ENCODE measurements around the gene TSPAN5. TPM values are rescaled to one million over a fixed set of nuclear protein-coding genes. Genes with fewer than 3 reads are reported as not detected.

The TSPAN5 gene
- total RNA-seq, 2 donors from 2014 or later, result 7.4 to 11.8 TPM

DNA sequence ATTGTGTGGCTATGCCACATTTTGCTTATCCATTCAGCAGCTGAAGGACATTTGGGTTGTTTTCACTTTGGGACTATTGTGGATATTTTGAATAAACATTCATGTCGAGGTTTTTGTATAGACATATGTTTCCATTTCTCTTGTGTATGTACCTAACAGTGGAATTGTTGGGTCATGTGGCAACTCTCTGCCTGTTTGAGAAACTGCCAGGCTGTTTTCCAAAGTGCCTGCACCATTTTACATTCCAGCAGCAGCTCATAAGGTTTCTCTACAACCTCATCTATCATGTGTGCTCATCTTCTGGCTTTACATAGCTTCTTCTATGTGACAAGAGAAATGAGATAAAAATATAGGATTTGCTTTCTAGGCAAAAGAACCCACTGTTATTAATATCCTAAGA is 29.5 kb upstream of the TSPAN5 start:
- peaks cover 5% of the 10 kb centered on the region for H3K27me3 Mint-ChIP-seq (ENCODE audit: insufficient read depth)
- TF ChIP-seq, protein P1, sequence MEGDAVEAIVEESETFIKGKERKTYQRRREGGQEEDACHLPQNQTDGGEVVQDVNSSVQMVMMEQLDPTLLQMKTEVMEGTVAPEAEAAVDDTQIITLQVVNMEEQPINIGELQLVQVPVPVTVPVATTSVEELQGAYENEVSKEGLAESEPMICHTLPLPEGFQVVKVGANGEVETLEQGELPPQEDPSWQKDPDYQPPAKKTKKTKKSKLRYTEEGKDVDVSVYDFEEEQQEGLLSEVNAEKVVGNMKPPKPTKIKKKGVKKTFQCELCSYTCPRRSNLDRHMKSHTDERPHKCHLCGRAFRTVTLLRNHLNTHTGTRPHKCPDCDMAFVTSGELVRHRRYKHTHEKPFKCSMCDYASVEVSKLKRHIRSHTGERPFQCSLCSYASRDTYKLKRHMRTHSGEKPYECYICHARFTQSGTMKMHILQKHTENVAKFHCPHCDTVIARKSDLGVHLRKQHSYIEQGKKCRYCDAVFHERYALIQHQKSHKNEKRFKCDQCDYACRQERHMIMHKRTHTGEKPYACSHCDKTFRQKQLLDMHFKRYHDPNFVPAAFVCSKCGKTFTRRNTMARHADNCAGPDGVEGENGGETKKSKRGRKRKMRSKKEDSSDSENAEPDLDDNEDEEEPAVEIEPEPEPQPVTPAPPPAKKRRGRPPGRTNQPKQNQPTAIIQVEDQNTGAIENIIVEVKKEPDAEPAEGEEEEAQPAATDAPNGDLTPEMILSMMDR (conservative IDR thresholded peaks at IDR 0.05), result no peak
- H3K27ac Mint-ChIP-seq, result no peak overlapping the region
- DNase-seq, result no peak
- no peaks in the 10 kb centered on the region for H3K36me3 Mint-ChIP-seq (ENCODE audit: low read depth)
- Histone ChIP-seq H3K9me3 (ENCODE audit: control insufficient read depth, low read length) (no peaks in the 10 kb centered on the region), H3K27ac (ENCODE audit: low read depth, low read length) (no peak overlapping the region), H3K36me3 (ENCODE audit: control insufficient read depth, insufficient read depth, low read length) (no peaks in the 10 kb centered on the region), H3K9ac (ENCODE audit: extremely low read depth, low read length, poor library complexity, severe bottlenecking) (no peak overlapping the region), H3K4me1 (ENCODE audit: control insufficient read depth, insufficient read depth, low read length) (peaks cover 9% of the 10 kb centered on the region), H3K4me3 (ENCODE audit: low read length) (no peak overlapping the region), H3K27me3 (ENCODE audit: control insufficient read depth, insufficient read depth, low read length, poor library complexity, severe bottlenecking) (no peaks in the 10 kb centered on the region)
- WGBS, 2 experiments (ENCODE audit: insufficient coverage in 1 of 2, insufficient read length in 1 of 2), result 67 to 94% methylated on average over 1 of the region's 1 CpG
- no peaks in the 10 kb centered on the region for H3K9me3 Mint-ChIP-seq
- H3K4me1 Mint-ChIP-seq, result peaks cover 22% of the 10 kb centered on the region
- no peak overlapping the region for H3K4me3 Mint-ChIP-seq

DNA sequence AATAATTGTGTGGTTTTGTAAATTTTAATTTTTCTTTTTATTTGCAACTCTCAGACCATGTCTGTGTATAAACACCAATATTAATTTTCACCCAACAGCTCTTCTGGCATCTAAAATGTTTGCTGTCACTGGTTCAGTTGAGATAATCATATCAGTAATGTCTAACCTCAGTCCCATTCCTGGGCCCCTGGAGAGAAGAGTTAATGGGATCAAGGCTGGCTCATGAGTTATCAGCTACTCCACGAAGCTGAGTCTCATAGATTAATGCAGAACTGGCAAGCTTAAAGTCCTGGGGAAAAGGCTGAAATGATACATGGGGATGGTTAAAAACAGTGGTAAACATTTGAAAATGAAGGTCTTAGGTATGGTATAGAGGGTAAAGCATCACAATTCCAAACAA is 28.4 kb upstream of the TSPAN5 start:
- H3K4me1 Mint-ChIP-seq, result peaks cover 22% of the 10 kb centered on the region
- Histone ChIP-seq H3K4me1 (ENCODE audit: control insufficient read depth, insufficient read depth, low read length) (peaks cover 9% of the 10 kb centered on the region), H3K4me3 (ENCODE audit: low read length) (peak overlapping the region; percentile 15), H3K9me3 (ENCODE audit: control insufficient read depth, low read length) (no peaks in the 10 kb centered on the region), H3K27me3 (ENCODE audit: control insufficient read depth, insufficient read depth, low read length, poor library complexity, severe bottlenecking) (no peaks in the 10 kb centered on the region), H3K36me3 (ENCODE audit: control insufficient read depth, insufficient read depth, low read length) (no peaks in the 10 kb centered on the region), H3K9ac (ENCODE audit: extremely low read depth, low read length, poor library complexity, severe bottlenecking) (no peak overlapping the region), H3K27ac (ENCODE audit: low read depth, low read length) (no peak overlapping the region)
- H3K9me3 Mint-ChIP-seq, result no peaks in the 10 kb centered on the region
- TF ChIP-seq, protein P1 (conservative IDR thresholded peaks at IDR 0.05), result no peak
- 11 to 50% methylated on average over 1 of the region's 1 CpG for WGBS, 2 experiments (ENCODE audit: insufficient coverage in 1 of 2, insufficient read length in 1 of 2)
- no peak overlapping the region for H3K27ac Mint-ChIP-seq
- H3K4me3 Mint-ChIP-seq, result no peak overlapping the region
- H3K27me3 Mint-ChIP-seq (ENCODE audit: insufficient read depth), result peaks cover 5% of the 10 kb centered on the region
- no peak for DNase-seq
- H3K36me3 Mint-ChIP-seq (ENCODE audit: low read depth), result no peaks in the 10 kb centered on the region

DNA sequence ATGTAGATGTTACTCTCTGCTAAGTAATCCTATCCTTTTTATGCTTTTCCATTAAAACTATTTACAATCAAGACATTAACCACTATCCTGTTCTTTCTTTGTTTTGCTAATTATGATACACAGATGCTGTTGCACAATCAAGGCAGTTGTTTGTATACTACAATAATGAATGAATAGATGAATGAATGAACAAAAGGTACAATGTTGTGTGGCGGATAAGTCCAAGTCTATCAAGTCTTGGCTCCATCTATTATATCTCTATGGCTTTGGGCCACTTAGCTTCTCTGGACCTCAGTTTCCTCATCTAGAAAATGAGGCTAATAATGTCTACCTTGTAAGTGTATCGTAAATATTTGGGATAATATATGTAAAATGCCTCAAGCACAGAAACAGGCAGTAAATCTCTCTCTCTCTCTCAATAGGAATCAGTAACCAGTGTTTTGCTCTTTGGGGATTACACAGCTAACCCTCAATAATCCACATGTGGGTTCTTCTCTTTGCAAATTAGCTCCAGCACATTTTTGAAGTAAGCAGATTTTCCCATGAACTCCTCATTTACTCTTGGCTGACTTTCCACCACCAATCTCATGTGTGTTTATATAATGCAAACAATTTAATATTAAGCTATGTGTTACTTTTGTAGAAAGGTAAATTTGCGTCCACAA is 27.8 kb upstream of the TSPAN5 start:
- no peaks in the 10 kb centered on the region for H3K36me3 Mint-ChIP-seq (ENCODE audit: low read depth)
- no peaks in the 10 kb centered on the region for H3K36me3 ChIP-seq (ENCODE audit: control insufficient read depth, insufficient read depth, low read length)
- TF ChIP-seq, protein P1 (conservative IDR thresholded peaks at IDR 0.05), result no peak
- H3K4me1 ChIP-seq (ENCODE audit: control insufficient read depth, insufficient read depth, low read length), result peaks cover 9% of the 10 kb centered on the region
- H3K4me1 Mint-ChIP-seq, result peaks cover 27% of the 10 kb centered on the region
- H3K27ac ChIP-seq (ENCODE audit: low read depth, low read length), result no peak overlapping the region
- H3K27me3 Mint-ChIP-seq (ENCODE audit: insufficient read depth), result peaks cover 5% of the 10 kb centered on the region
- H3K4me3 ChIP-seq (ENCODE audit: low read length), result peak overlapping the region; percentile 15
- no peak overlapping the region for H3K9ac ChIP-seq (ENCODE audit: extremely low read depth, low read length, poor library complexity, severe bottlenecking)
- no peaks in the 10 kb centered on the region for H3K27me3 ChIP-seq (ENCODE audit: control insufficient read depth, insufficient read depth, low read length, poor library complexity, severe bottlenecking)
- peaks cover 1% of the 10 kb centered on the region for H3K9me3 Mint-ChIP-seq
- H3K4me3 Mint-ChIP-seq, result no peak overlapping the region
- no peaks in the 10 kb centered on the region for H3K9me3 ChIP-seq (ENCODE audit: control insufficient read depth, low read length)
- 86 to 96% methylated on average over 2 to 3 of the region's 3 CpGs for WGBS, 2 experiments (ENCODE audit: insufficient coverage in 1 of 2, insufficient read length in 1 of 2)
- no peak overlapping the region for H3K27ac Mint-ChIP-seq
- no peak for DNase-seq

Data from endodermal cell (in vitro differentiated cells).